Transverse colon (tissue), 4 donors: Measurements from ENCODE around the gene MTHFD1.

ENCODE experiments used
- POLR2A ChIP-seq: fragments of 450-650 bp; IDR thresholded peaks from one replicate; pipeline ENCODE4 v1.6.1; 2016; ENCODE audit warnings: antibody characterized with exemption, mild to moderate bottlenecking, moderate library complexity
- POLR2AphosphoS5 ChIP-seq, 3 donors: sonication (generic); formaldehyde crosslinking; IDR thresholded peaks; one replicate each; pipeline ENCODE4 v1.6.1; 2016; ENCODE audit warnings: antibody characterized with exemption in 3 of 3
- TF ChIP-seq, protein P1 (sequence below), 5 experiments: fragments of 200-600 bp in 3 of 5; fragments of 450-650 bp in 2 of 5; sonication (generic) in 3 of 5; IDR thresholded peaks; 1 replicate in 2 of 5; 2 replicates in 3 of 5; pipeline ENCODE4 v1.5.1; 2016 to 2017; ENCODE audit warnings: antibody characterized with exemption in 5 of 5, inconsistent platforms in 3 of 5, mild to moderate bottlenecking in 2 of 5, moderate library complexity in 1 of 5

- TF ChIP-seq, protein P1, sequence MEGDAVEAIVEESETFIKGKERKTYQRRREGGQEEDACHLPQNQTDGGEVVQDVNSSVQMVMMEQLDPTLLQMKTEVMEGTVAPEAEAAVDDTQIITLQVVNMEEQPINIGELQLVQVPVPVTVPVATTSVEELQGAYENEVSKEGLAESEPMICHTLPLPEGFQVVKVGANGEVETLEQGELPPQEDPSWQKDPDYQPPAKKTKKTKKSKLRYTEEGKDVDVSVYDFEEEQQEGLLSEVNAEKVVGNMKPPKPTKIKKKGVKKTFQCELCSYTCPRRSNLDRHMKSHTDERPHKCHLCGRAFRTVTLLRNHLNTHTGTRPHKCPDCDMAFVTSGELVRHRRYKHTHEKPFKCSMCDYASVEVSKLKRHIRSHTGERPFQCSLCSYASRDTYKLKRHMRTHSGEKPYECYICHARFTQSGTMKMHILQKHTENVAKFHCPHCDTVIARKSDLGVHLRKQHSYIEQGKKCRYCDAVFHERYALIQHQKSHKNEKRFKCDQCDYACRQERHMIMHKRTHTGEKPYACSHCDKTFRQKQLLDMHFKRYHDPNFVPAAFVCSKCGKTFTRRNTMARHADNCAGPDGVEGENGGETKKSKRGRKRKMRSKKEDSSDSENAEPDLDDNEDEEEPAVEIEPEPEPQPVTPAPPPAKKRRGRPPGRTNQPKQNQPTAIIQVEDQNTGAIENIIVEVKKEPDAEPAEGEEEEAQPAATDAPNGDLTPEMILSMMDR (IDR thresholded peaks at IDR 0.05), result no peak
- TF ChIP-seq POLR2AphosphoS5 (IDR thresholded peaks at IDR 0.05) (no peak), POLR2A (no peak)
Observed at GRCh38 chr14:64444984-64445845, 57.1 kb downstream of the MTHFD1 start.
